HepG2 (cell line): Measurements from ENCODE around the gene PRCP. TPM values are rescaled to one million over a fixed set of nuclear protein-coding genes. Genes with fewer than 3 reads are reported as not detected.

Experiments used
- BRCA1 ChIP-seq: sonication (generic); formaldehyde crosslinking; IDR thresholded peaks from 2 replicates; pipeline ENCODE4 v1.4.0; 2020; ENCODE audit warnings: missing genetic modification reagents
- CBFB ChIP-seq: sonication (generic); formaldehyde crosslinking; IDR thresholded peaks from 2 replicates; pipeline ENCODE4 v1.4.0; 2020; ENCODE audit warnings: missing genetic modification reagents
- CEBPZ ChIP-seq: IDR thresholded peaks from 2 replicates; pipeline ENCODE4 v1.6.1; 2012; ENCODE audit warnings: low read length, improper control_type of control experiment
- ELF3 ChIP-seq: IDR thresholded peaks from 2 replicates; pipeline ENCODE4 v1.6.1; 2016; ENCODE audit warnings: missing genetic modification reagents, missing compliant biosample characterization
- FOXP1 ChIP-seq, 2 experiments: fragments of 450-650 bp in 1 of 2; IDR thresholded peaks; 2 replicates each; pipeline ENCODE4 v1.6.1; 2017 to 2018; ENCODE audit warnings: antibody characterized with exemption in 1 of 2
- HIVEP1 ChIP-seq: sonication (generic); formaldehyde crosslinking; IDR thresholded peaks from 2 replicates; pipeline ENCODE4 v1.4.0; 2020; ENCODE audit warnings: mild to moderate bottlenecking, missing genetic modification reagents
- HNF4A ChIP-seq: sonication (generic); formaldehyde crosslinking; IDR thresholded peaks from 2 replicates; pipeline ENCODE4 v1.4.0; 2020; ENCODE audit warnings: missing genetic modification reagents
- ISL2 ChIP-seq: sonication (generic); formaldehyde crosslinking; IDR thresholded peaks from 2 replicates; pipeline ENCODE4 v1.5.0; 2020; ENCODE audit warnings: missing genetic modification reagents
- NFE2L2 ChIP-seq: fragments of 150-350 bp; IDR thresholded peaks from 2 replicates; pipeline ENCODE4 v1.6.1; 2014; ENCODE audit warnings: low read length
- NFKBIZ ChIP-seq: IDR thresholded peaks from 2 replicates; pipeline ENCODE4 v1.6.1; 2018; ENCODE audit warnings: missing genetic modification reagents, missing compliant biosample characterization
- RARG ChIP-seq: sonication (generic); formaldehyde crosslinking; IDR thresholded peaks from 2 replicates; pipeline ENCODE4 v1.4.0; 2020; ENCODE audit warnings: low read depth, mild to moderate bottlenecking, missing genetic modification reagents
- RXRA ChIP-seq: sonication (generic); formaldehyde crosslinking; IDR thresholded peaks from 2 replicates; pipeline ENCODE4 v1.5.1; 2020; ENCODE audit warnings: missing genetic modification reagents
- RXRB ChIP-seq: IDR thresholded peaks from 2 replicates; pipeline ENCODE4 v1.6.1; 2016; ENCODE audit warnings: borderline replicate concordance, missing genetic modification reagents, missing compliant biosample characterization
- SMAD9 ChIP-seq: sonication (generic); formaldehyde crosslinking; IDR thresholded peaks from 2 replicates; pipeline ENCODE4 v1.5.1; 2020; ENCODE audit warnings: mild to moderate bottlenecking, missing genetic modification reagents
- ZBTB37 ChIP-seq: sonication (generic); formaldehyde crosslinking; IDR thresholded peaks from 2 replicates; pipeline ENCODE4 v1.4.0; 2020; ENCODE audit warnings: mild to moderate bottlenecking, missing genetic modification reagents
- ZFP37 ChIP-seq: sonication (generic); formaldehyde crosslinking; IDR thresholded peaks from 2 replicates; pipeline ENCODE4 v1.4.0; 2020; ENCODE audit warnings: missing genetic modification reagents, borderline replicate concordance
- ZFP90 ChIP-seq: sonication (generic); formaldehyde crosslinking; IDR thresholded peaks from 2 replicates; pipeline ENCODE4 v1.8.0; 2022; ENCODE audit warnings: missing genetic modification reagents, mild to moderate bottlenecking, inconsistent platforms, borderline replicate concordance
- ZFX ChIP-seq: sonication (generic); formaldehyde crosslinking; IDR thresholded peaks from 2 replicates; pipeline ENCODE4 v1.4.0; 2020; ENCODE audit warnings: mild to moderate bottlenecking, low read depth, missing genetic modification reagents, moderate library complexity
- ZNF224 ChIP-seq: sonication (generic); formaldehyde crosslinking; IDR thresholded peaks from 2 replicates; pipeline ENCODE4 v1.5.0; 2020; ENCODE audit warnings: mild to moderate bottlenecking, missing genetic modification reagents
- ZNF549 ChIP-seq: sonication (generic); formaldehyde crosslinking; IDR thresholded peaks from 2 replicates; pipeline ENCODE4 v1.5.0; 2020; ENCODE audit warnings: missing genetic modification reagents
- ZNF768 ChIP-seq: sonication (generic); formaldehyde crosslinking; IDR thresholded peaks from 2 replicates; pipeline ENCODE4 v1.4.0; 2020; ENCODE audit warnings: missing genetic modification reagents
- polyA plus RNA-seq, 8 experiments: library from polyadenylated mRNA; depleted of rRNA in 3 of 8; stranded (reverse) in 7 of 8; unstranded in 1 of 8; fragments of >200 nt; fragmentation: Illumina TruSeq in 4 of 8; extraction: Trizol in 4 of 8; gene quantifications; 2 replicates each; pipeline versions ENCODE4 v1.2.1 to v1.2.3, GENCODE V29; 2011 to 2016; ENCODE audit warnings: low read depth in 4 of 8, missing spikeins in 1 of 8, mixed read lengths in 1 of 8; ENCODE audit not compliant: insufficient read depth in 1 of 8
- total RNA-seq, 5 experiments: library from RNA; depleted of rRNA; stranded (reverse); fragments of >200 nt; fragmentation: Illumina TruSeq; extraction: Trizol; gene quantifications; 2 replicates each; pipeline ENCODE4 v1.2.3, GENCODE V29; 2016; ENCODE audit warnings: low read depth in 1 of 5
- TF ChIP-seq, protein P1 (sequence below): IDR thresholded peaks from 2 replicates; pipeline ENCODE4 v1.6.1; 2016; ENCODE audit warnings: missing compliant biosample characterization, missing genetic modification reagents, borderline replicate concordance
- TF ChIP-seq, protein P2 (sequence below): sonication (generic); formaldehyde crosslinking; IDR thresholded peaks from 2 replicates; pipeline ENCODE4 v1.4.0; 2020; ENCODE audit warnings: mild to moderate bottlenecking, low read depth, missing genetic modification reagents

The PRCP gene
- total and polyA plus RNA-seq, 2 of the 13 experiments (the other 11 are each of a cell fraction or from before 2014, with no cell fraction given), result 84.2 to 105 TPM

DNA sequence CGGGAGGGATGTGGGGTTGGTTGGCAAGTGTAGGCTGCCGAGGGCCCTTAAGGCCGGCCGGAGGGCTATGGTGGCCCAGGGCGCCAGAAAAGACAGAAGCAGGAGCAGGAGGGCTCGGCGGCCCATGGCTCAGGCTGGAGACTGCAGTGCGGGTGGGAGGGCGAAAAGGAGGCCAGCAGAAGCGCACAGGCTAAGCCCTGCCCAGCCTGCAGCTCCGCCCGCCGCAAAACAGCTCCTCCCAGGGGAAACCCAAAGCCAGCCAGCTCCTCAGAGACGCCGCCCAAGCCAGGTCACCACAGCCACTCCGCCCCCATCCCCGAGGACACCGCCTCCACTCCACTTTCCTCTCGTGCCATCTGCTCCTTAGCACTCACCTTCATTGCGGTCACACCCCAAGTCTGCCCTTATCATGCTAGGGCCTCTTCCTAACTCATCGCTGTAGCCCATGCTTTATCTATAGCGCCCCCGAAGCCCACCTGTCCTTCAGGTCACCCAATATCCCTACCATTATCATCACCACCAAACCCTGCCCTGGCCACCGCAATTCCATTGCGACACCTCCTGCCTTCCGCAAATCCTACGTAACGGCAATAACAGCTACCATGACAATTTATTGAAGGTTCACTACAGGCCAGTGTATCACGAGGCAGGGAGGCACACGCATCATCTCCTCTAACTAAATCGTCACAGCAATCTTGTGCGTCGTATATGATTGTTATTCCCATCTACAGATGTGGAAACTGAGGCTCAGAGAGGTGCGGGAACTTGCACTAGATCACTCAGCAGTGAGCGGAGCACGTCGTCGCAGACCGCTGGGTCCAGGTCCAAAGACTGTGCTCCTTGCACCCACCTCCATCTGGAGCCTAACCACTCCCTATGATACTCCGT is at the start of gene PRCP (continued):
- TF ChIP-seq BRCA1 (CRISPR knock-in tag), result no peak
- no peak for TF ChIP-seq ZNF549 (CRISPR knock-in tag)
- TF ChIP-seq, protein P1, sequence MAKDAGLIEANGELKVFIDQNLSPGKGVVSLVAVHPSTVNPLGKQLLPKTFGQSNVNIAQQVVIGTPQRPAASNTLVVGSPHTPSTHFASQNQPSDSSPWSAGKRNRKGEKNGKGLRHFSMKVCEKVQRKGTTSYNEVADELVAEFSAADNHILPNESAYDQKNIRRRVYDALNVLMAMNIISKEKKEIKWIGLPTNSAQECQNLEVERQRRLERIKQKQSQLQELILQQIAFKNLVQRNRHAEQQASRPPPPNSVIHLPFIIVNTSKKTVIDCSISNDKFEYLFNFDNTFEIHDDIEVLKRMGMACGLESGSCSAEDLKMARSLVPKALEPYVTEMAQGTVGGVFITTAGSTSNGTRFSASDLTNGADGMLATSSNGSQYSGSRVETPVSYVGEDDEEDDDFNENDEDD (CRISPR knock-in tag), result 0 out of 2 replicates have a peak, but pooled peaks have one; percentile 17
- TF ChIP-seq CEBPZ, result no peak
- no peak for TF ChIP-seq FOXP1 (IDR thresholded peaks at IDR 0.05)
- no peak for TF ChIP-seq FOXP1 (CRISPR knock-in tag; IDR thresholded peaks at IDR 0.05)
- TF ChIP-seq SMAD9, result 0 out of 2 replicates have a peak, but pooled peaks have one; percentile 40
- no peak for TF ChIP-seq ZFP37
- TF ChIP-seq, protein P2, sequence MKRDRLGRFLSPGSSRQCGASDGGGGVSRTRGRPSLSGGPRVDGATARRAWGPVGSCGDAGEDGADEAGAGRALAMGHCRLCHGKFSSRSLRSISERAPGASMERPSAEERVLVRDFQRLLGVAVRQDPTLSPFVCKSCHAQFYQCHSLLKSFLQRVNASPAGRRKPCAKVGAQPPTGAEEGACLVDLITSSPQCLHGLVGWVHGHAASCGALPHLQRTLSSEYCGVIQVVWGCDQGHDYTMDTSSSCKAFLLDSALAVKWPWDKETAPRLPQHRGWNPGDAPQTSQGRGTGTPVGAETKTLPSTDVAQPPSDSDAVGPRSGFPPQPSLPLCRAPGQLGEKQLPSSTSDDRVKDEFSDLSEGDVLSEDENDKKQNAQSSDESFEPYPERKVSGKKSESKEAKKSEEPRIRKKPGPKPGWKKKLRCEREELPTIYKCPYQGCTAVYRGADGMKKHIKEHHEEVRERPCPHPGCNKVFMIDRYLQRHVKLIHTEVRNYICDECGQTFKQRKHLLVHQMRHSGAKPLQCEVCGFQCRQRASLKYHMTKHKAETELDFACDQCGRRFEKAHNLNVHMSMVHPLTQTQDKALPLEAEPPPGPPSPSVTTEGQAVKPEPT, result no peak
- peak; percentile 88 for TF ChIP-seq ZNF768 (CRISPR knock-in tag)
- TF ChIP-seq HNF4A (CRISPR knock-in tag), result peak; percentile 70
- no peak for TF ChIP-seq RARG
- 0 out of 2 replicates have a peak, but pooled peaks have one; percentile 7 for TF ChIP-seq RXRB (CRISPR knock-in tag)
- no peak for TF ChIP-seq ISL2 (CRISPR knock-in tag)
- TF ChIP-seq ZFP90 (CRISPR knock-in tag), result peak; percentile 27; the same call in 1 of the 2 replicates
- no peak for TF ChIP-seq ZNF224 (CRISPR knock-in tag)
- peak; percentile 41; the same call in 1 of the 2 replicates for TF ChIP-seq RXRA (CRISPR knock-in tag)
- TF ChIP-seq HIVEP1, result peak; percentile 71; the same call in 1 of the 2 replicates
- peak; percentile 47; the same call in 1 of the 2 replicates for TF ChIP-seq NFKBIZ
- peak; percentile 19; the same call in 1 of the 2 replicates for TF ChIP-seq CBFB
- peak; percentile 74 for TF ChIP-seq ZBTB37 (CRISPR knock-in tag)
- no peak for TF ChIP-seq NFE2L2
- TF ChIP-seq ZFX, result peak; percentile 97
- no peak for TF ChIP-seq ELF3 (CRISPR knock-in tag)
